T-cell (primary cell): Measurements from ENCODE around the gene ELAVL3. TPM values are rescaled to one million over a fixed set of nuclear protein-coding genes. Genes with fewer than 3 reads are reported as not detected.

Source experiments
- ATAC-seq, 4 experiments: fragments of 200-7000 bp in 3 of 4; fragments of 150-1000 bp in 1 of 4; cut with Tn5 transposase; replicated peaks in 1 of 4; 1 replicate in 3 of 4; 2 replicates in 1 of 4; pipeline ENCODE4 v1.10.0; 2021; ENCODE audit warnings: moderate library complexity in 3 of 4, mild to moderate bottlenecking in 2 of 4, moderate number of reproducible peaks in 1 of 4
- CTCF ChIA-PET, 2 donors: fragments of 300-600 bp; sonication (Branson Sonifier 250); formaldehyde crosslinking; loops; one replicate each; lab custom pipeline; 2022; ENCODE audit warnings: antibody characterized with exemption in 2 of 2; lab: Charles Lee
- POLR2A ChIA-PET, 2 donors: fragments of 300-600 bp; sonication (Branson Sonifier 250); formaldehyde crosslinking; loops; one replicate each; lab custom pipeline; 2022; ENCODE audit warnings: antibody characterized with exemption in 2 of 2; lab: Charles Lee
- DNase-seq, 35 experiments: peaks; one replicate each; pipeline versions ENCODE4 v3.0.0 to v3.0.0-alpha.2; 2013 to 2023
- H3K27ac ChIP-seq: one replicate; pipeline ENCODE4 v1.5.1; 2013; ENCODE audit warnings: low read length
- H3K27me3 ChIP-seq, 2 experiments: replicated peaks in 1 of 2; 1 replicate in 1 of 2; 2 replicates in 1 of 2; pipeline versions ENCODE4 v1.6.1 to v1.7.0; 2013; ENCODE audit warnings: low read length in 1 of 2, mixed read lengths in 1 of 2; ENCODE audit not compliant: control insufficient read depth in 2 of 2, insufficient read depth in 2 of 2; ENCODE audit errors: extremely low read depth in 1 of 2
- H3K36me3 ChIP-seq, 2 donors: 1 replicate in 1 of 2; 2 replicates in 1 of 2; pipeline versions ENCODE4 v1.6.1 to v1.7.0; 2013; ENCODE audit warnings: low read length in 1 of 2; ENCODE audit not compliant: control insufficient read depth in 2 of 2, insufficient read depth in 1 of 2; ENCODE audit errors: extremely low read depth in 1 of 2
- H3K4me1 ChIP-seq, 2 experiments: 1 replicate in 1 of 2; 2 replicates in 1 of 2; pipeline versions ENCODE4 v1.6.1 to v1.7.0; 2013; ENCODE audit warnings: low read length in 2 of 2, mixed read lengths in 1 of 2; ENCODE audit not compliant: insufficient read depth in 2 of 2, control insufficient read depth in 1 of 2; ENCODE audit errors: extremely low read depth in 1 of 2
- H3K4me3 ChIP-seq, 2 donors: 1 replicate in 1 of 2; 2 replicates in 1 of 2; pipeline versions ENCODE4 v1.5.1 to v1.7.0; 2013; ENCODE audit warnings: mild to moderate bottlenecking in 2 of 2, low read length in 1 of 2, moderate library complexity in 1 of 2; ENCODE audit not compliant: control insufficient read depth in 1 of 2; ENCODE audit errors: extremely low read depth in 1 of 2
- H3K9me3 ChIP-seq: 2 replicates; pipeline ENCODE4 v1.7.0; 2013
- H3K27ac Mint-ChIP-seq, 2 donors: one replicate each; pipeline ENCODE4 v1.8.0; 2020 to 2021; ENCODE audit warnings: mild to moderate bottlenecking in 2 of 2, mixed read lengths in 2 of 2
- H3K27me3 Mint-ChIP-seq, 2 donors: one replicate each; pipeline ENCODE4 v1.8.0; 2021 to 2022; ENCODE audit warnings: mixed read lengths in 2 of 2
- H3K36me3 Mint-ChIP-seq: one replicate; pipeline ENCODE4 v1.8.0; 2021; ENCODE audit warnings: mixed read lengths
- H3K4me1 Mint-ChIP-seq, 3 donors: one replicate each; pipeline ENCODE4 v1.8.0; 2020 to 2022; ENCODE audit warnings: mixed read lengths in 3 of 3, mild to moderate bottlenecking in 1 of 3
- H3K4me3 Mint-ChIP-seq, 3 donors: one replicate each; pipeline ENCODE4 v1.8.0; 2020 to 2022; ENCODE audit warnings: mild to moderate bottlenecking in 3 of 3, mixed read lengths in 3 of 3, moderate library complexity in 3 of 3
- H3K9me3 Mint-ChIP-seq, 3 donors: one replicate each; pipeline ENCODE4 v1.8.0; 2020 to 2022; ENCODE audit warnings: mixed read lengths in 3 of 3
- WGBS: methylation state at CpG from one replicate; pipeline ENCODE4 v1.1.5; 2013; ENCODE audit warnings: missing lambda C conversion rate; ENCODE audit not compliant: insufficient coverage; 5-methylcytosine and 5-hydroxymethylcytosine counted together
- total RNA-seq, 35 experiments: library from RNA in 6 of 35; stranded (reverse) in 6 of 35; fragments of 120-200 nt in 1 of 35; gene quantifications; one replicate each; pipeline versions ENCODE4 v1.2.1 to v1.2.4 and lab custom pipeline; 2013 to 2026

ELAVL3 gene
- total RNA-seq, 5 donors from 2014 or later (not counting 1 experiment from before 2014, with no cell fraction given) = 0.47 TPM; not detected in 4

DNA sequence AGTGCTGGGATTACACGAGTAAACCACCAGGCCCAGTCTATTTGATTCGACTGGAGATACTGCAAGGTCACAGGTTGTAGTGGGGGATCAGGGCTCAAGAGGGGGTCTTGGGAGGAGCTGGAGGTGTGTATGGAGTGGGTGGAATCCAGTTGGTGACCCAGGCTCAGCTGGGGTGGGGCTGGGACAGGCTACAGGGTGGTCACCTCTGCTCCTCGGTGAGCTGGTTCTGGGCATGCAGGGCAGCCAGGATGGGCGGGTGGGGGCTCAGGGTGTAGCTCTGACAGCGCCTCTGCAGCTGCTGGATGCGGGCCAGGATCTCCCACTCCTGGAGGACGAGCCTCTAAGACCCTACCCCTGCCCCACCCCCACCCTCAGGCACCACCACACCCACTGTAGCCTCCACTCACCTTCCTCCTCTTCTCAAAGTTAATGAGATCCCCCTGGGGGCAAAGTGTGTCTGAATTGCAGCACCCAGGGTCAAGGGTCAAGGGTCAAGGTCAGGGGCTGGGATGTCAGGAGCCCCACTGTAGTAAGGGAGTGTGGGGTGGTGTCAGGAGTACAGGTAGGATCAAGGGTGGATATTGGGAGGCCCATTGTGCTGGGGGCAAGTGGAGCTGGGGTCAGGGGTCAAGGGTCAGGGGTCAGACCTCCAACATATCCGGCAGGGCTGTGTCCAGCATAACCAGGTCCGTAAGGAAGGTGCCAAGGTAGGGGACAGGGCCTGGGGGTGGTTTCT lies 78.9 kb downstream of the ELAVL3 start:
- Mint-ChIP-seq H3K9me3 (no peaks in the 10 kb centered on the region), H3K27ac (no peak overlapping the region), H3K4me3 (no peak overlapping the region), H3K27me3 (peaks cover under 1 to 7% of the 10 kb centered on the region in 2 donors), H3K36me3 (no peaks in the 10 kb centered on the region), H3K4me1 (no peaks in the 10 kb centered on the region)
- ATAC-seq = no peak
- POLR2A ChIA-PET = interaction anchor here in 1 of 2 donors (0.7 kb wide), 2 partner anchors 10 to 1536 kb away, joined by 4 to 6 read pairs; partner anchors contain the start of gene CALR
- H3K4me1 ChIP-seq = peaks cover 0 to 7% of the 10 kb centered on the region in 2 experiments
- H3K9me3 ChIP-seq = no peaks in the 10 kb centered on the region
- 65% methylated on average over 6 of the region's 9 CpGs for WGBS
- H3K36me3 ChIP-seq = no peaks in the 10 kb centered on the region
- H3K27me3 ChIP-seq = peaks cover 0 to 30% of the 10 kb centered on the region in 2 experiments
- CTCF ChIA-PET = no interaction called here
- H3K27ac ChIP-seq = no peak overlapping the region
- no peak for DNase-seq
- H3K4me3 ChIP-seq = no peak overlapping the region

Other genes starting within 250 kb of the ELAVL3 start
- not detected for gene ANGPTL8, start 241.4 kb downstream of the ELAVL3 start, total RNA-seq
- gene DOCK6, start 218.5 kb downstream of the ELAVL3 start, total RNA-seq = 1 to 10 TPM in 3 of 5 donors, under 1 TPM in 2; 0.78 to 1.8 (median 1.0) TPM
- gene TSPAN16, start 184.9 kb downstream of the ELAVL3 start, total RNA-seq = not detected
- gene RAB3D, start 141.4 kb downstream of the ELAVL3 start, total RNA-seq = 1 to 10 TPM; 4.7 to 9.5 (median 8.8) TPM
- 10 to 100 TPM; 15.6 to 32.9 (median 27.0) TPM for gene TMEM205, start 134.8 kb downstream of the ELAVL3 start, total RNA-seq
- 10 to 100 TPM; 59.7 to 81.8 (median 69.6) TPM for gene CCDC159, start 134.5 kb downstream of the ELAVL3 start, total RNA-seq
- 10 to 100 TPM in 3 of 5 donors, 1 to 10 TPM in 2; 8.6 to 16.2 (median 10.7) TPM for gene PLPPR2, start 125.6 kb downstream of the ELAVL3 start, total RNA-seq
- gene SWSAP1, start 106.4 kb downstream of the ELAVL3 start, total RNA-seq = 1 to 10 TPM; 1.6 to 5.5 (median 4.3) TPM
- 10 to 100 TPM in 1 of 5 donors, 1 to 10 TPM in 4; 5.9 to 11.0 (median 6.7) TPM for gene EPOR, start 96.7 kb downstream of the ELAVL3 start, total RNA-seq
- under 1 TPM in 3 of 5 donors, not detected in 2; 0.22 to 0.72 (median 0.50) TPM for gene RGL3, start 61.7 kb downstream of the ELAVL3 start, total RNA-seq
- gene ODAD3, start 45.9 kb downstream of the ELAVL3 start, total RNA-seq = under 1 TPM in 1 of 5 donors, not detected in 4; 0.20 TPM
- 100 to 1,000 TPM; 248 to 382 (median 334) TPM for gene PRKCSH, start 45.4 kb downstream of the ELAVL3 start, total RNA-seq
- 10 to 100 TPM; 12.7 to 24.8 (median 22.2) TPM for gene ZNF653, start 24.8 kb upstream of the ELAVL3 start, total RNA-seq
- gene ECSIT, start 48.1 kb upstream of the ELAVL3 start, total RNA-seq = 10 to 100 TPM; 28.8 to 52.0 (median 48.4) TPM
- gene CNN1, start 57.8 kb upstream of the ELAVL3 start, total RNA-seq = under 1 TPM in 3 of 5 donors, not detected in 2; 0.26 to 0.96 (median 0.51) TPM
- gene ELOF1, start 78.2 kb upstream of the ELAVL3 start, total RNA-seq = 10 to 100 TPM; 38.3 to 48.2 (median 46.6) TPM
- gene ACP5, start 96.6 kb upstream of the ELAVL3 start, total RNA-seq = 10 to 100 TPM; 16.2 to 29.8 (median 18.6) TPM
- gene ZNF627, start 116.4 kb upstream of the ELAVL3 start, total RNA-seq = 10 to 100 TPM in 3 of 5 donors, 1 to 10 TPM in 2; 5.6 to 11.9 (median 10.6) TPM